ENCODE measurements around the gene CDC6.

CDC6 gene

GRCh38 chr17:40251576-40251975, 36.1 kb upstream of the CDC6 start:
- Histone ChIP-seq H3K27me3 (ENCODE audit: low read depth, low read length) (no peaks in the 10 kb centered on the region), H3K9me3 (ENCODE audit: insufficient read depth, low read length) (no peaks in the 10 kb centered on the region), H3K9ac (ENCODE audit: low read length) (no peak overlapping the region), H3K79me2 (ENCODE audit: low read length) (no peaks in the 10 kb centered on the region), H3K4me1 (ENCODE audit: low read length) (no peaks in the 10 kb centered on the region), H3K4me3 (ENCODE audit: low read length) (no peak overlapping the region), H4K20me1 (ENCODE audit: insufficient read depth, low read length) (0 out of 2 replicates have a peak, but pooled peaks cover 3% of the 10 kb centered on the region), H3K27ac (ENCODE audit: low read length) (no peak overlapping the region), H3K36me3 (replicated peaks; ENCODE audit: low read depth, low read length) (peaks cover 2% of the 10 kb centered on the region), H2AFZ (ENCODE audit: low read depth, low read length) (no peak overlapping the region), H3K4me2 (ENCODE audit: low read length) (no peak overlapping the region)
- TF ChIP-seq CTCF (IDR thresholded peaks at IDR 0.05; ENCODE audit: low read depth, low read length), result no peak
- TF ChIP-seq EZH2phosphoT487 (IDR thresholded peaks at IDR 0.05; ENCODE audit: low read depth), result no peak

- no peak overlapping the region for H3K27ac ChIP-seq (ENCODE audit: low read length)
- H2AFZ ChIP-seq (ENCODE audit: low read depth, low read length), result no peak overlapping the region
- H3K79me2 ChIP-seq (ENCODE audit: low read length), result no peaks in the 10 kb centered on the region
- no peak overlapping the region for H3K9ac ChIP-seq (ENCODE audit: low read length)
- H3K36me3 ChIP-seq (replicated peaks; ENCODE audit: low read depth, low read length), result peaks cover 7% of the 10 kb centered on the region
- H3K9me3 ChIP-seq (ENCODE audit: insufficient read depth, low read length), result no peaks in the 10 kb centered on the region
- no peaks in the 10 kb centered on the region for H3K27me3 ChIP-seq (ENCODE audit: low read depth, low read length)
- H3K4me1 ChIP-seq (ENCODE audit: low read length), result no peaks in the 10 kb centered on the region
- TF ChIP-seq EZH2phosphoT487 (IDR thresholded peaks at IDR 0.05; ENCODE audit: low read depth) (no peak), CTCF (IDR thresholded peaks at IDR 0.05; ENCODE audit: low read depth, low read length) (no peak)
- no peak overlapping the region for H3K4me2 ChIP-seq (ENCODE audit: low read length)
- no peak overlapping the region for H3K4me3 ChIP-seq (ENCODE audit: low read length)
- 0 out of 2 replicates have a peak, but pooled peaks cover 3% of the 10 kb centered on the region for H4K20me1 ChIP-seq (ENCODE audit: insufficient read depth, low read length)
These were observed 34.1 kb upstream of the CDC6 start for GRCh38 chr17:40253565-40253964.

- H3K27me3 ChIP-seq (ENCODE audit: low read depth, low read length), result no peaks in the 10 kb centered on the region
- no peaks in the 10 kb centered on the region for H3K4me1 ChIP-seq (ENCODE audit: low read length)
- TF ChIP-seq CTCF (IDR thresholded peaks at IDR 0.05; ENCODE audit: low read depth, low read length) (no peak), EZH2phosphoT487 (IDR thresholded peaks at IDR 0.05; ENCODE audit: low read depth) (no peak)
- H3K27ac ChIP-seq (ENCODE audit: low read length), result no peak overlapping the region
- no peak overlapping the region for H3K4me3 ChIP-seq (ENCODE audit: low read length)
- H3K9me3 ChIP-seq (ENCODE audit: insufficient read depth, low read length), result no peaks in the 10 kb centered on the region
- H3K36me3 ChIP-seq (replicated peaks; ENCODE audit: low read depth, low read length), result peaks cover 9% of the 10 kb centered on the region
- no peak overlapping the region for H3K4me2 ChIP-seq (ENCODE audit: low read length)
- no peaks in the 10 kb centered on the region for H3K79me2 ChIP-seq (ENCODE audit: low read length)
- no peaks in the 10 kb centered on the region for H4K20me1 ChIP-seq (ENCODE audit: insufficient read depth, low read length)
- no peak overlapping the region for H2AFZ ChIP-seq (ENCODE audit: low read depth, low read length)
- H3K9ac ChIP-seq (ENCODE audit: low read length), result no peak overlapping the region
These were observed 28.2 kb upstream of the CDC6 start for GRCh38 chr17:40259505-40259904.

GRCh38 chr17:40260528-40260927, 27.2 kb upstream of the CDC6 start:
- H3K9ac ChIP-seq (ENCODE audit: low read length), result no peak overlapping the region
- no peak overlapping the region for H3K4me3 ChIP-seq (ENCODE audit: low read length)
- H4K20me1 ChIP-seq (ENCODE audit: insufficient read depth, low read length), result no peaks in the 10 kb centered on the region
- no peaks in the 10 kb centered on the region for H3K79me2 ChIP-seq (ENCODE audit: low read length)
- H3K27me3 ChIP-seq (ENCODE audit: low read depth, low read length), result no peaks in the 10 kb centered on the region
- H3K36me3 ChIP-seq (replicated peaks; ENCODE audit: low read depth, low read length), result peaks cover 15% of the 10 kb centered on the region
- no peaks in the 10 kb centered on the region for H3K9me3 ChIP-seq (ENCODE audit: insufficient read depth, low read length)
- H2AFZ ChIP-seq (ENCODE audit: low read depth, low read length), result no peak overlapping the region
- TF ChIP-seq CTCF (IDR thresholded peaks at IDR 0.05; ENCODE audit: low read depth, low read length) (no peak), EZH2phosphoT487 (IDR thresholded peaks at IDR 0.05; ENCODE audit: low read depth) (no peak)
- no peak overlapping the region for H3K4me2 ChIP-seq (ENCODE audit: low read length)
- no peak overlapping the region for H3K27ac ChIP-seq (ENCODE audit: low read length)
- no peaks in the 10 kb centered on the region for H3K4me1 ChIP-seq (ENCODE audit: low read length)

Data from OCI-LY3 (cell line).